ENCODE results near the gene LLPH. TPM values are rescaled to one million over a fixed set of nuclear protein-coding genes. Genes with fewer than 3 reads are reported as not detected.

LLPH gene
- total RNA-seq, 1 experiment from 2014 or later: 45.6 TPM

DNA sequence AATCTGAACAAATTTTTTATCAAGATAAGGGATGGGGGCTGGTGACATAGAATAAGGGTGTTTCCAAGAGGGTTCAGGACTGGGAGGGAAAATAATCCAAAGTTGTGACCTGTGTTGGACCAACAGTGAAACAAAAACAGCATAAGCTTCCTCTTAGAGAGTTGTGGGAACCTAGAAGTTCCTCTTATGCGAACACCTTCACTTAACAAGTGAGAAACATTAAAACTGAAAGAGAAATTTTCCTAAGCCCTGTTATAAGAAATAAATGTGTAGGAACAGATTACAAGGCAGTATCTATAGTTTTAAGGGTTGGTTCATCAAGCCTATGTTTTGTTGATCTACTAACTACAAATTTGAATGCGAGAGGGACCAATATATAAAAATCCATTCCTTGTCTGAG is 58.4 kb downstream of the LLPH start:
- H3K27me3 ChIP-seq (ENCODE audit: insufficient read depth, low read length): no peaks in the 10 kb centered on the region
- no peak for ATAC-seq
- H3K9me3 ChIP-seq (ENCODE audit: control insufficient read depth in 1 of 2, insufficient read depth in 1 of 2, low read depth in 1 of 2, low read length in 2 of 2): no peaks in the 10 kb centered on the region
- no peaks in the 10 kb centered on the region for H3K4me1 ChIP-seq (ENCODE audit: control insufficient read depth in 1 of 2, insufficient read depth in 2 of 2, low read length in 2 of 2)
- intact Hi-C loops (cut with micrococcal nuclease): no loop called here
- H3K4me2 ChIP-seq (ENCODE audit: low read length): no peak overlapping the region
- H3K27ac ChIP-seq (ENCODE audit: low read depth, low read length): no peak overlapping the region
- H2AFZ ChIP-seq (ENCODE audit: low read depth, low read length, poor library complexity, severe bottlenecking): no peak overlapping the region
- no peak for DNase-seq (ENCODE audit: low read depth, low spot score)
- no TSS peak for BruUV-seq (replicated peaks)
- no peaks in the 10 kb centered on the region for H3K9me2 ChIP-seq (ENCODE audit: insufficient read depth)
- H4K20me1 ChIP-seq (ENCODE audit: insufficient read depth): no peaks in the 10 kb centered on the region
- no peak for TF ChIP-seq ELF1 (IDR thresholded peaks at IDR 0.05; ENCODE audit: borderline replicate concordance, low read depth)
- TF ChIP-seq CEBPB (IDR thresholded peaks at IDR 0.05; ENCODE audit: low read depth): no peak
- TF ChIP-seq SP1 (IDR thresholded peaks at IDR 0.05; ENCODE audit: low read depth): no peak
- no peak for TF ChIP-seq ZNF274 (IDR thresholded peaks at IDR 0.05; ENCODE audit: low read depth, low read length)
- no peak for TF ChIP-seq RAD21 (IDR thresholded peaks at IDR 0.05; ENCODE audit: low read depth)
- TF ChIP-seq CBX3 (IDR thresholded peaks at IDR 0.05; ENCODE audit: low read depth): no peak
- TF ChIP-seq POLR2AphosphoS5 (IDR thresholded peaks at IDR 0.05; ENCODE audit: low read depth, low read length): no peak
- TF ChIP-seq, protein P1, sequence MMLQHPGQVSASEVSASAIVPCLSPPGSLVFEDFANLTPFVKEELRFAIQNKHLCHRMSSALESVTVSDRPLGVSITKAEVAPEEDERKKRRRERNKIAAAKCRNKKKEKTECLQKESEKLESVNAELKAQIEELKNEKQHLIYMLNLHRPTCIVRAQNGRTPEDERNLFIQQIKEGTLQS (IDR thresholded peaks at IDR 0.05): no peak
- TF ChIP-seq, protein P2, sequence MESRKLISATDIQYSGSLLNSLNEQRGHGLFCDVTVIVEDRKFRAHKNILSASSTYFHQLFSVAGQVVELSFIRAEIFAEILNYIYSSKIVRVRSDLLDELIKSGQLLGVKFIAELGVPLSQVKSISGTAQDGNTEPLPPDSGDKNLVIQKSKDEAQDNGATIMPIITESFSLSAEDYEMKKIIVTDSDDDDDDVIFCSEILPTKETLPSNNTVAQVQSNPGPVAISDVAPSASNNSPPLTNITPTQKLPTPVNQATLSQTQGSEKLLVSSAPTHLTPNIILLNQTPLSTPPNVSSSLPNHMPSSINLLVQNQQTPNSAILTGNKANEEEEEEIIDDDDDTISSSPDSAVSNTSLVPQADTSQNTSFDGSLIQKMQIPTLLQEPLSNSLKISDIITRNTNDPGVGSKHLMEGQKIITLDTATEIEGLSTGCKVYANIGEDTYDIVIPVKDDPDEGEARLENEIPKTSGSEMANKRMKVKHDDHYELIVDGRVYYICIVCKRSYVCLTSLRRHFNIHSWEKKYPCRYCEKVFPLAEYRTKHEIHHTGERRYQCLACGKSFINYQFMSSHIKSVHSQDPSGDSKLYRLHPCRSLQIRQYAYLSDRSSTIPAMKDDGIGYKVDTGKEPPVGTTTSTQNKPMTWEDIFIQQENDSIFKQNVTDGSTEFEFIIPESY (IDR thresholded peaks at IDR 0.05; ENCODE audit: extremely low read depth, insufficient replicate concordance, low read length): no peak
- no peak for TF ChIP-seq TCF7L2 (IDR thresholded peaks at IDR 0.05; ENCODE audit: borderline replicate concordance, extremely low read depth, insufficient read depth, insufficient read length)
- no peak for TF ChIP-seq SIN3A (IDR thresholded peaks at IDR 0.05; ENCODE audit: low read depth)
- TF ChIP-seq JUND (IDR thresholded peaks at IDR 0.05): no peak
- TF ChIP-seq, protein P3, sequence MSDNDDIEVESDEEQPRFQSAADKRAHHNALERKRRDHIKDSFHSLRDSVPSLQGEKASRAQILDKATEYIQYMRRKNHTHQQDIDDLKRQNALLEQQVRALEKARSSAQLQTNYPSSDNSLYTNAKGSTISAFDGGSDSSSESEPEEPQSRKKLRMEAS (IDR thresholded peaks at IDR 0.05): no peak
- no peak for TF ChIP-seq EZH2phosphoT487 (IDR thresholded peaks at IDR 0.05; ENCODE audit: borderline replicate concordance)
- RAD21 ChIA-PET (ENCODE audit: low non-redundant PET in 1 of 2, low total read pairs in 2 of 2, uncharacterized antibody in 2 of 2, unreplicated experiment in 2 of 2): no interaction called here
- POLR2A ChIA-PET: no interaction called here
- no peak overlapping the region for H3K9ac ChIP-seq (ENCODE audit: low read length)
- no peaks in the 10 kb centered on the region for H3K36me3 ChIP-seq (ENCODE audit: control insufficient read depth in 1 of 2, insufficient read depth in 2 of 2, low read length in 2 of 2)
- no peak overlapping the region for H3K4me3 ChIP-seq (replicated peaks in 1 of 2; ENCODE audit: low read depth in 1 of 2, low read length in 2 of 2)
- H3K79me2 ChIP-seq (ENCODE audit: insufficient read depth, low read length): no peaks in the 10 kb centered on the region
- CTCF ChIA-PET: no interaction called here

All from HCT116 (cell line).